ENCODE measurements around the gene HMGN3.

- TF ChIP-seq POLR2AphosphoS5 (IDR thresholded peaks at IDR 0.05; ENCODE audit: low read depth, low read length) (no peak), TAF1 (IDR thresholded peaks at IDR 0.05; ENCODE audit: borderline replicate concordance, insufficient read depth, low read length) (no peak)
These were observed 19.2 kb downstream of the HMGN3 start for GRCh38 chr6:79215213-79215824.
